ENCODE results near the gene NBEAL2. TPM values are rescaled to one million over a fixed set of nuclear protein-coding genes. Genes with fewer than 3 reads are reported as not detected.

Gene NBEAL2
- polyA plus RNA-seq, 3 donors = 10.4 to 622 (median 17.3) TPM

GRCh38 chr3:46931631-46932331, 47.7 kb upstream of the NBEAL2 start:
- Histone ChIP-seq H3K4me3 (replicated peaks in 1 of 3; ENCODE audit: low read depth in 2 of 3, low read length in 3 of 3) (peak overlapping the region in 1 of 3 experiments; percentile 57), H3K27ac (ENCODE audit: low read depth in 1 of 2, low read length in 2 of 2) (peak overlapping the region; percentile 91 to 94), H3K4me2 (replicated peaks; ENCODE audit: extremely low read depth, low read length, poor library complexity, severe bottlenecking) (peak overlapping the region; percentile 69), H3K9me3 (replicated peaks in 1 of 2; ENCODE audit: control insufficient read depth in 1 of 2, insufficient read depth in 1 of 2, low read length in 2 of 2) (no peaks in the 10 kb centered on the region), H4K20me1 (ENCODE audit: insufficient read depth, low read length) (peaks cover 4% of the 10 kb centered on the region), H3K36me3 (replicated peaks in 1 of 2; ENCODE audit: control insufficient read depth in 1 of 2, insufficient read depth in 2 of 2, low read length in 2 of 2) (peaks cover under 1 to 2% of the 10 kb centered on the region in 2 donors), H3K27me3 (ENCODE audit: control insufficient read depth in 2 of 2, insufficient read depth in 2 of 2, low read length in 2 of 2) (no peaks in the 10 kb centered on the region), H3K79me2 (ENCODE audit: insufficient read depth, low read length) (peaks cover 72% of the 10 kb centered on the region), H3K4me1 (ENCODE audit: control insufficient read depth in 1 of 2, insufficient read depth in 2 of 2, low read length in 2 of 2) (peaks cover 100% of the 10 kb centered on the region in 2 donors), H3K9ac (ENCODE audit: insufficient read depth, low read length, poor library complexity, severe bottlenecking) (peak overlapping the region; percentile 39), H2AFZ (ENCODE audit: insufficient read depth, low read depth, low read length, poor library complexity, severe bottlenecking) (no peak overlapping the region)
- H3K4me3 Mint-ChIP-seq = peak overlapping the region; percentile 68 to 77
- H3K9me3 Mint-ChIP-seq = peaks cover 0 to 7% (median 3%) of the 10 kb centered on the region in 7 donors
- DNase-seq = peak in 2 of 3 donors; percentile 51 to 77
- H3K27me3 Mint-ChIP-seq (ENCODE audit: low read depth in 3 of 3) = no peaks in the 10 kb centered on the region
- peaks cover 21 to 29% of the 10 kb centered on the region in 2 donors for H3K36me3 Mint-ChIP-seq
- H3K27ac Mint-ChIP-seq = peak overlapping the region; percentile 91 to 98 (median 94)
- peaks cover 96% of the 10 kb centered on the region for H3K4me1 Mint-ChIP-seq
- WGBS (ENCODE audit: insufficient coverage) = 3% methylated on average over 3 of the region's 6 CpGs
- no peak for TF ChIP-seq CTCF (IDR thresholded peaks at IDR 0.05)
- intact Hi-C loops (cut with micrococcal nuclease) = loop anchor here in 1 of 2 donors (5.0 kb wide), 1 partner anchor 46 kb away; the partner anchor contains the start of genes CCDC12 and NBEAL2

DNA sequence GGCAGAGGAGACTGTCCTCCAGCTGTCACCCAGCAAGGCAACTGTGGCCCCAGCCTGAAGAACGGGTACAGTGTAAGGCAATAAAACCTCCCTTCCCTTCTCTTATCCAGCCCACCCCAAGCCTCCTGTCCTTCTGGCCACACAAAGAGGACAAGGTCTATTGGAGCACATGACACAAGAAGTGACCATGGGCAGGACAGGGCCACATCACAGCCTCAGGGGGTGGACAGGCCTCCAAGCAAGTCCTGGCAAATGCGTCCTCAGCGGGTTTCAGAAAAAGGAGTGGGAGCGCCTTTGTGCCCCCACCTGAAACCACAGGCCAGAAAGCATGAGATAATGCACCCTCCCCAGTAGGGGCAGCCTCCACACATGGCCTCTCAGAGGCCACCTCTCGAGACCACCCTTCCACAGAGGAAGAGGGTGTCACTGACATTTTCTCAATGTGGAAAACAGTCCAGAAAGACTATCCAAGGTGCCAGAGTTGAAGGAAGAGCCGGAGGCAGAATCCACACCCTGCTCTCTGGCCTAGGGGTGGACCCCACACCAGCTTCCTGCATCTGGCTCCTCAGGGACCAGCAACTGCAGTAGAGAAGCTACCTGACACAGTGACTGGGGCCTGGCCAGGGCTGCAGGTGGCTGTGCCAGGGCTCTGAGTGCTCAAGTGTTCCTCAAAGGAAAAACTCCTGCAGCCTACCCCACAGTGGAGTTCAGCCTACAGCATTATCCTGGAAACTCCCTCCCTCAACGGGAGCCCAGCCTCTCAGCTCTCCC, 46.8 kb upstream of the NBEAL2 start:
- no peak overlapping the region for H2AFZ ChIP-seq (ENCODE audit: insufficient read depth, low read depth, low read length, poor library complexity, severe bottlenecking)
- H3K27me3 ChIP-seq (ENCODE audit: control insufficient read depth in 2 of 2, insufficient read depth in 2 of 2, low read length in 2 of 2) = no peaks in the 10 kb centered on the region
- no peak overlapping the region for H3K9ac ChIP-seq (ENCODE audit: insufficient read depth, low read length, poor library complexity, severe bottlenecking)
- H3K9me3 Mint-ChIP-seq = peaks cover 0 to 7% (median 3%) of the 10 kb centered on the region in 7 donors
- H4K20me1 ChIP-seq (ENCODE audit: insufficient read depth, low read length) = no peaks in the 10 kb centered on the region
- H3K4me1 ChIP-seq (ENCODE audit: control insufficient read depth in 1 of 2, insufficient read depth in 2 of 2, low read length in 2 of 2) = peaks cover 100% of the 10 kb centered on the region in 2 donors
- 75% methylated on average over 4 of the region's 7 CpGs for whole genome bisulfite sequencing (ENCODE audit: insufficient coverage)
- H3K36me3 ChIP-seq (replicated peaks in 1 of 2; ENCODE audit: control insufficient read depth in 1 of 2, insufficient read depth in 2 of 2, low read length in 2 of 2) = peaks cover 8 to 11% of the 10 kb centered on the region in 2 donors
- no peak for DNase-seq
- H3K4me2 ChIP-seq (replicated peaks; ENCODE audit: extremely low read depth, low read length, poor library complexity, severe bottlenecking) = peak overlapping the region; percentile 69
- intact Hi-C loops (cut with micrococcal nuclease) = loop anchor here in 1 of 2 donors (5.0 kb wide), 1 partner anchor 45 kb away; the partner anchor contains the start of genes CCDC12 and NBEAL2
- H3K4me3 Mint-ChIP-seq = peak overlapping the region; percentile 68 to 77
- H3K4me3 ChIP-seq (replicated peaks in 1 of 3; ENCODE audit: low read depth in 2 of 3, low read length in 3 of 3) = peak overlapping the region in 1 of 3 experiments; percentile 57
- H3K9me3 ChIP-seq (replicated peaks in 1 of 2; ENCODE audit: control insufficient read depth in 1 of 2, insufficient read depth in 1 of 2, low read length in 2 of 2) = no peaks in the 10 kb centered on the region
- TF ChIP-seq CTCF (IDR thresholded peaks at IDR 0.05) = no peak
- no peaks in the 10 kb centered on the region for H3K27me3 Mint-ChIP-seq (ENCODE audit: low read depth in 3 of 3)
- peaks cover 27 to 38% of the 10 kb centered on the region in 2 donors for H3K36me3 Mint-ChIP-seq
- peaks cover 96% of the 10 kb centered on the region for H3K4me1 Mint-ChIP-seq
- H3K27ac Mint-ChIP-seq = peak overlapping the region; percentile 91 to 98 (median 94)
- peak overlapping the region; percentile 91 to 94 for H3K27ac ChIP-seq (ENCODE audit: low read depth in 1 of 2, low read length in 2 of 2)
- H3K79me2 ChIP-seq (ENCODE audit: insufficient read depth, low read length) = peaks cover 81% of the 10 kb centered on the region

Measured in CD14-positive monocyte (primary cell).